ENCODE results near the gene PTPRD. TPM values are rescaled to one million over a fixed set of nuclear protein-coding genes. Genes with fewer than 3 reads are reported as not detected.

Gene PTPRD
- polyA plus RNA-seq, 4 donors = 2.1 to 5.6 (median 3.9) TPM

GRCh38 chr9:10041726-10042229, 571.0 kb downstream of the PTPRD start:
- H3K9me3 ChIP-seq (ENCODE audit: control insufficient read depth in 2 of 2, insufficient read depth in 1 of 2, low read depth in 1 of 2, low read length in 1 of 2) = no peaks in the 10 kb centered on the region
- WGBS, 3 donors = 15 to 36% (median 22%) methylated on average over 2 of the region's 2 CpGs
- no peaks in the 10 kb centered on the region for H3K36me3 ChIP-seq (ENCODE audit: control insufficient read depth in 3 of 3, insufficient read depth in 2 of 3, low read depth in 1 of 3, low read length in 3 of 3)
- no peak overlapping the region for H3K4me3 ChIP-seq (ENCODE audit: low read depth in 1 of 3, low read length in 3 of 3)
- H3K27ac ChIP-seq (ENCODE audit: low read depth in 1 of 3, low read length in 2 of 3) = no peak overlapping the region
- no peaks in the 10 kb centered on the region for H3K27me3 ChIP-seq (ENCODE audit: control insufficient read depth in 3 of 3, insufficient read depth in 3 of 3, low read length in 3 of 3)
- FAIRE-seq (no peak), DNase-seq (no peak)
- no peaks in the 10 kb centered on the region for H3K4me1 ChIP-seq (ENCODE audit: control insufficient read depth in 3 of 3, insufficient read depth in 2 of 3, low read depth in 1 of 3, low read length in 2 of 3)

- no peaks in the 10 kb centered on the region for H3K36me3 ChIP-seq (ENCODE audit: control insufficient read depth in 3 of 3, insufficient read depth in 2 of 3, low read depth in 1 of 3, low read length in 3 of 3)
- FAIRE-seq (no peak), DNase-seq (no peak)
- H3K4me3 ChIP-seq (ENCODE audit: low read depth in 1 of 3, low read length in 3 of 3) = no peak overlapping the region
- no peaks in the 10 kb centered on the region for H3K4me1 ChIP-seq (ENCODE audit: control insufficient read depth in 3 of 3, insufficient read depth in 2 of 3, low read depth in 1 of 3, low read length in 2 of 3)
- H3K27ac ChIP-seq (ENCODE audit: low read depth in 1 of 3, low read length in 2 of 3) = no peak overlapping the region
- 60 to 74% (median 68%) methylated on average over 2 of the region's 2 CpGs for WGBS, 3 donors
- H3K9me3 ChIP-seq (ENCODE audit: control insufficient read depth in 2 of 2, insufficient read depth in 1 of 2, low read depth in 1 of 2, low read length in 1 of 2) = no peaks in the 10 kb centered on the region
- H3K27me3 ChIP-seq (ENCODE audit: control insufficient read depth in 3 of 3, insufficient read depth in 3 of 3, low read length in 3 of 3) = no peaks in the 10 kb centered on the region
Measured at GRCh38 chr9:10036095-10036494, 576.7 kb downstream of the PTPRD start.

DNA sequence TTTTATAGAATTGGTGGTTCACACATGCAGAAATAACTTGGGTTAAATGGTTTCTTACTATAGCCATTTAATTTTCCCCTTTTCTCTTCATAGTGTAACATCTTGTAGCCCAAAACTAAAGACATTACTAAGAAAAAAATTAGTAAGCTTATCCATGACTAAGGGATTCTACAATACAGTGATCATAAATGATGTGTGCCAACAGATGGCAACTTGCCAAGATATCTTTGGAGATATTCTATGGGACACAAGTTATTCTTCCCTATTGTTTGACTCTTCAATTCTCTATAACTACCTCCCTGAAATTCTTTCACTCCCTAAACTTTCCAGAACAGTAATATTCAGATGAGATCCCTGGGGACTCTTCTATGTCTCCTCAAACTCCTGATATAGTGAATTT, 580.6 kb downstream of the PTPRD start:
- no peaks in the 10 kb centered on the region for H3K27me3 ChIP-seq (ENCODE audit: control insufficient read depth in 3 of 3, insufficient read depth in 3 of 3, low read length in 3 of 3)
- H3K36me3 ChIP-seq (ENCODE audit: control insufficient read depth in 3 of 3, insufficient read depth in 2 of 3, low read depth in 1 of 3, low read length in 3 of 3) = no peaks in the 10 kb centered on the region
- no peaks in the 10 kb centered on the region for H3K4me1 ChIP-seq (ENCODE audit: control insufficient read depth in 3 of 3, insufficient read depth in 2 of 3, low read depth in 1 of 3, low read length in 2 of 3)
- H3K4me3 ChIP-seq (ENCODE audit: low read depth in 1 of 3, low read length in 3 of 3) = no peak overlapping the region
- H3K27ac ChIP-seq (ENCODE audit: low read depth in 1 of 3, low read length in 2 of 3) = no peak overlapping the region
- FAIRE-seq (no peak), DNase-seq (no peak)
- no peaks in the 10 kb centered on the region for H3K9me3 ChIP-seq (ENCODE audit: control insufficient read depth in 2 of 2, insufficient read depth in 1 of 2, low read depth in 1 of 2, low read length in 1 of 2)

DNA sequence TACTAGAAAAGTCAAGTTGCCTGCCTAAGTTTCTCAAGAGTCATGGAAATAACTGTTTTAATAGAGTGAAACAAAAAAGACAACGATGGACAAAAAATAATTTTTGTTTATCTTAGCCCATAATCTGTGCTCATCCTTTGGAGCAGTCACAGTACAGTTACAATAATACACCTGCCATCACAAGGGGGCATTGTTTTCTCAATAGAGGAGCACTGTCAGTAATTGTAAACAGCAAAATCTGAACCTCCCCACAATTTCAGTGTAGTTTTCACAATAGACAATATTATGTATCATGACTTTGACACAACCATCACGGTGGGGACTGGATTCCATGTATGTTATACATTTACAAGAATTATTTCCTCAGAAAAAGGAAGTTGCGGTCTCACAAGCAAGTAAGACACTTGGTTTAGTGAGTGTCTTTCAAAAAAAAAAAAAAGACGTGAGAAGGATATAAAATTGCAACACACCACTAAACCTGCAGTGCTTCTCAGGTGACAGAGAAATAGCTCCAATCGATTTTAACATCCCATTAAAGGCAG, 586.3 kb downstream of the PTPRD start:
- Histone ChIP-seq H3K4me1 (ENCODE audit: control insufficient read depth in 3 of 3, insufficient read depth in 2 of 3, low read depth in 1 of 3, low read length in 2 of 3) (no peaks in the 10 kb centered on the region), H3K9me3 (ENCODE audit: control insufficient read depth in 2 of 2, insufficient read depth in 1 of 2, low read depth in 1 of 2, low read length in 1 of 2) (no peaks in the 10 kb centered on the region), H3K36me3 (ENCODE audit: control insufficient read depth in 3 of 3, insufficient read depth in 2 of 3, low read depth in 1 of 3, low read length in 3 of 3) (no peaks in the 10 kb centered on the region), H3K4me3 (ENCODE audit: low read depth in 1 of 3, low read length in 3 of 3) (no peak overlapping the region), H3K27me3 (ENCODE audit: control insufficient read depth in 3 of 3, insufficient read depth in 3 of 3, low read length in 3 of 3) (no peaks in the 10 kb centered on the region), H3K27ac (ENCODE audit: low read depth in 1 of 3, low read length in 2 of 3) (no peak overlapping the region)
- FAIRE-seq (no peak), DNase-seq (no peak)
- WGBS, 3 donors = 52 to 71% (median 68%) methylated on average over 5 of the region's 5 CpGs

DNA sequence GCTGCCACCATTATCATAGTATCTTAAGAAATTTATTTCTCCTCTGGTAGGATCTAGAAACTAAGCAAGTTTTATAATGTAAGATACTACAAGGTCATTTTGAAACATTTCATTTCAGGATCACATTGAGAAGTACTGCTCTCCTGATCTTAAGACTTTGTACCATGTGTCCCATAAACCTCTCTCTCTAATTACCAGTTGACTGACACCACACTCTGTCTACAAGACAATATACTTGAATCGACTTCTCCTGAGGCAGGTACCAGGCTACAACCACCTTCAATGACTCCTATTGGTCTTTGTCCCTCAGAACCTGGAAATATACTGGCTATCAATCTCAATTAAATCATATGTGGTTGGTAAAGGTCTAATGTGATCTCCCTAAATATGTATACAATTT, 597.0 kb downstream of the PTPRD start:
- H3K36me3 ChIP-seq (ENCODE audit: control insufficient read depth in 3 of 3, insufficient read depth in 2 of 3, low read depth in 1 of 3, low read length in 3 of 3) = no peaks in the 10 kb centered on the region
- H3K4me1 ChIP-seq (ENCODE audit: control insufficient read depth in 3 of 3, insufficient read depth in 2 of 3, low read depth in 1 of 3, low read length in 2 of 3) = no peaks in the 10 kb centered on the region
- FAIRE-seq (no peak), DNase-seq (no peak)
- no peaks in the 10 kb centered on the region for H3K9me3 ChIP-seq (ENCODE audit: control insufficient read depth in 2 of 2, insufficient read depth in 1 of 2, low read depth in 1 of 2, low read length in 1 of 2)
- WGBS, 3 donors = 38 to 76% (median 45%) methylated on average over 1 of the region's 1 CpG
- H3K4me3 ChIP-seq (ENCODE audit: low read depth in 1 of 3, low read length in 3 of 3) = no peak overlapping the region
- no peaks in the 10 kb centered on the region for H3K27me3 ChIP-seq (ENCODE audit: control insufficient read depth in 3 of 3, insufficient read depth in 3 of 3, low read length in 3 of 3)
- H3K27ac ChIP-seq (ENCODE audit: low read depth in 1 of 3, low read length in 2 of 3) = no peak overlapping the region

DNA sequence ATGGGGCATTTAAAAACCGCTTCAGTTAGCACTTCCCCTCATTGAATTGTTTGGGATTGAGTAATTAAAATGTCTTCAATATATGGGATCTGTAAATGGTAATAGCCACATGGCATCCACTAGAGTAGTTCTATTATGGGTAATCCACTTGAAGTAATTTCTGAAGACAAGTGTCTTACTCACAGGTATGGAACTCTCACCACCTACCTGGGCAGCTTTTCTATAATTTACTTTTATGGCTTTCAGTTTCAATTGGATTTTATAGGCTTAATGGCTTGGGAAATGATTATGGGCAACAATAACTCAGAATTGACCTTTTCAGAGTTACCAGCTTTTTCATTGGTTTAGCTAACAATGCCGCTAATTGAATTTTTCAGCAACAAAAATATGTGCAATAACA, 597.9 kb downstream of the PTPRD start:
- no peak overlapping the region for H3K27ac ChIP-seq (ENCODE audit: low read depth in 1 of 3, low read length in 2 of 3)
- no peaks in the 10 kb centered on the region for H3K4me1 ChIP-seq (ENCODE audit: control insufficient read depth in 3 of 3, insufficient read depth in 2 of 3, low read depth in 1 of 3, low read length in 2 of 3)
- no peak for DNase-seq
- H3K27me3 ChIP-seq (ENCODE audit: control insufficient read depth in 3 of 3, insufficient read depth in 3 of 3, low read length in 3 of 3) = no peaks in the 10 kb centered on the region
- no peaks in the 10 kb centered on the region for H3K9me3 ChIP-seq (ENCODE audit: control insufficient read depth in 2 of 2, insufficient read depth in 1 of 2, low read depth in 1 of 2, low read length in 1 of 2)
- H3K4me3 ChIP-seq (ENCODE audit: low read depth in 1 of 3, low read length in 3 of 3) = no peak overlapping the region
- 84 to 87% (median 84%) methylated on average over 2 of the region's 2 CpGs for WGBS, 3 donors
- FAIRE-seq = no peak
- H3K36me3 ChIP-seq (ENCODE audit: control insufficient read depth in 3 of 3, insufficient read depth in 2 of 3, low read depth in 1 of 3, low read length in 3 of 3) = no peaks in the 10 kb centered on the region

- WGBS, 3 donors = 75 to 83% (median 80%) methylated on average over 3 of the region's 3 CpGs
Measured at GRCh38 chr9:10009401-10009800, 603.4 kb downstream of the PTPRD start.

GRCh38 chr9:10008101-10008799, 604.6 kb downstream of the PTPRD start:
- FAIRE-seq = no peak
- WGBS, 3 donors = 0 to 39% (median 21%) methylated on average over 1 of the region's 1 CpG
- Histone ChIP-seq H3K36me3 (ENCODE audit: control insufficient read depth in 3 of 3, insufficient read depth in 2 of 3, low read depth in 1 of 3, low read length in 3 of 3) (no peaks in the 10 kb centered on the region), H3K4me1 (ENCODE audit: control insufficient read depth in 3 of 3, insufficient read depth in 2 of 3, low read depth in 1 of 3, low read length in 2 of 3) (no peaks in the 10 kb centered on the region), H3K27me3 (ENCODE audit: control insufficient read depth in 3 of 3, insufficient read depth in 3 of 3, low read length in 3 of 3) (no peaks in the 10 kb centered on the region), H3K9me3 (ENCODE audit: control insufficient read depth in 2 of 2, insufficient read depth in 1 of 2, low read depth in 1 of 2, low read length in 1 of 2) (no peaks in the 10 kb centered on the region), H3K27ac (ENCODE audit: low read depth in 1 of 3, low read length in 2 of 3) (no peak overlapping the region), H3K4me3 (ENCODE audit: low read depth in 1 of 3, low read length in 3 of 3) (no peak overlapping the region)
- no peak for DNase-seq

More at GRCh38 chr9:10009401-10009800, 603.4 kb downstream of the PTPRD start:
- no peak overlapping the region for H3K4me3 ChIP-seq (ENCODE audit: low read depth in 1 of 3, low read length in 3 of 3)
- FAIRE-seq = no peak
- no peaks in the 10 kb centered on the region for H3K4me1 ChIP-seq (ENCODE audit: control insufficient read depth in 3 of 3, insufficient read depth in 2 of 3, low read depth in 1 of 3, low read length in 2 of 3)
- no peaks in the 10 kb centered on the region for H3K9me3 ChIP-seq (ENCODE audit: control insufficient read depth in 2 of 2, insufficient read depth in 1 of 2, low read depth in 1 of 2, low read length in 1 of 2)
- no peaks in the 10 kb centered on the region for H3K36me3 ChIP-seq (ENCODE audit: control insufficient read depth in 3 of 3, insufficient read depth in 2 of 3, low read depth in 1 of 3, low read length in 3 of 3)
- H3K27me3 ChIP-seq (ENCODE audit: control insufficient read depth in 3 of 3, insufficient read depth in 3 of 3, low read length in 3 of 3) = no peaks in the 10 kb centered on the region
- DNase-seq = no peak
- no peak overlapping the region for H3K27ac ChIP-seq (ENCODE audit: low read depth in 1 of 3, low read length in 2 of 3)

- WGBS, 3 donors = 81 to 82% (median 82%) methylated on average over 5 of the region's 5 CpGs
- no peak for FAIRE-seq
Measured at GRCh38 chr9:10007356-10007755, 605.4 kb downstream of the PTPRD start.

More at GRCh38 chr9:10007356-10007755, 605.4 kb downstream of the PTPRD start:
- no peaks in the 10 kb centered on the region for H3K27me3 ChIP-seq (ENCODE audit: control insufficient read depth in 3 of 3, insufficient read depth in 3 of 3, low read length in 3 of 3)
- no peak for DNase-seq
- H3K4me1 ChIP-seq (ENCODE audit: control insufficient read depth in 3 of 3, insufficient read depth in 2 of 3, low read depth in 1 of 3, low read length in 2 of 3) = no peaks in the 10 kb centered on the region
- no peaks in the 10 kb centered on the region for H3K9me3 ChIP-seq (ENCODE audit: control insufficient read depth in 2 of 2, insufficient read depth in 1 of 2, low read depth in 1 of 2, low read length in 1 of 2)
- no peak overlapping the region for H3K27ac ChIP-seq (ENCODE audit: low read depth in 1 of 3, low read length in 2 of 3)
- no peak overlapping the region for H3K4me3 ChIP-seq (ENCODE audit: low read depth in 1 of 3, low read length in 3 of 3)
- no peaks in the 10 kb centered on the region for H3K36me3 ChIP-seq (ENCODE audit: control insufficient read depth in 3 of 3, insufficient read depth in 2 of 3, low read depth in 1 of 3, low read length in 3 of 3)
